ENCODE measurements around the gene ZNF23. TPM values are rescaled to one million over a fixed set of nuclear protein-coding genes. Genes with fewer than 3 reads are reported as not detected.

The ZNF23 gene
- total RNA-seq, 1 experiment from 2014 or later: 9.6 TPM

DNA sequence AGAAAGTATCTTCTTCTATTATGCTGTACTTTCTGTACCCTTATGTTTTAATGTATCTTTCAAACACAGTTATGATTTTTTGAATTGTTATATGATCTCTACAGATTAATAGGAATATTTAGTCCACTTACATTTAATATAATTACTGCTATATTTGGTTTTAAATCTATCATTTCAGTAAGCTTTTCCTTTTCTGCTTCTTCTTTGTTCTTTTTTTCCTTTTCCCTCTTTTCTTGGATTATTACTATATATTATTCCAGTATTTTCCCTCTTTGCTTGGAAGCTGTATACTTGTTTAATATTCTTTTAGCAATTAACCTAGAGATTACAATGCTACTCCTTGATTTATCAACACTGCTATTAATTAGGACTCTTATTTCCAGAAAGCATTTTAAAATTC lies 33.7 kb downstream of the ZNF23 start:
- Histone ChIP-seq H3K23ac (ENCODE audit: insufficient read length, low read depth, low read length) (no peak overlapping the region), H2BK20ac (ENCODE audit: low read depth, low read length, poor library complexity, severe bottlenecking) (no peak overlapping the region), H3T11ph (ENCODE audit: low read length) (no peak overlapping the region), H3K79me2 (ENCODE audit: insufficient read depth, low read length) (no peaks in the 10 kb centered on the region), H4K8ac (replicated peaks; ENCODE audit: insufficient read length, low read depth, low read length) (no peak overlapping the region), H2AK5ac (ENCODE audit: insufficient read length, low read length) (no peak overlapping the region), H3K9ac (ENCODE audit: extremely low read depth, insufficient read length, low read length) (no peak overlapping the region), H3K4ac (ENCODE audit: low read depth, low read length) (no peak overlapping the region), H3K27ac (ENCODE audit: insufficient read length, low read depth, low read length) (no peak overlapping the region), H3K4me1 (ENCODE audit: insufficient read depth, low read length) (no peaks in the 10 kb centered on the region), H3K56ac (ENCODE audit: insufficient read length, low read depth, low read length) (no peak overlapping the region), H3K23me2 (ENCODE audit: insufficient read length, low read depth, low read length, poor library complexity, severe bottlenecking) (no peaks in the 10 kb centered on the region), H3K79me1 (ENCODE audit: insufficient read depth, low read depth, low read length, poor library complexity, severe bottlenecking) (no peaks in the 10 kb centered on the region), H4K20me1 (ENCODE audit: control insufficient read depth, insufficient read depth, insufficient read length) (no peaks in the 10 kb centered on the region), H3K4me2 (ENCODE audit: insufficient read depth, insufficient read length, low read length) (no peak overlapping the region), H3K18ac (ENCODE audit: insufficient read length, low read depth, low read length) (no peak overlapping the region), H2BK120ac (ENCODE audit: low read depth, low read length, poor library complexity, severe bottlenecking) (no peak overlapping the region), H2BK5ac (ENCODE audit: insufficient read length, low read length) (no peak overlapping the region), H2AFZ (ENCODE audit: low read length) (no peak overlapping the region), H2BK12ac (ENCODE audit: insufficient read length, low read depth, low read length) (no peak overlapping the region), H4K91ac (ENCODE audit: insufficient read length, low read depth, low read length) (no peak overlapping the region), H2BK15ac (ENCODE audit: low read depth, low read length) (no peak overlapping the region), H3K9me3 (ENCODE audit: control insufficient read depth, low read depth, low read length) (no peaks in the 10 kb centered on the region), H3K27me3 (ENCODE audit: insufficient read depth, low read length) (no peaks in the 10 kb centered on the region), H4K5ac (ENCODE audit: insufficient read length, low read depth, low read length) (no peak overlapping the region), H3K14ac (ENCODE audit: insufficient read depth, low read length) (no peak overlapping the region)
- H3K4me1 Mint-ChIP-seq: peaks cover 15 to 19% of the 10 kb centered on the region in 2 experiments
- H3K36me3 Mint-ChIP-seq (ENCODE audit: insufficient read depth in 1 of 3, low read depth in 3 of 3): peaks cover 0 to 2% (median 0%) of the 10 kb centered on the region in 3 experiments; a peak in 1 of 7 replicates
- H3K27ac Mint-ChIP-seq: no peak overlapping the region
- no peak overlapping the region for H3K4me3 Mint-ChIP-seq
- H3K9me3 Mint-ChIP-seq: peaks cover 0 to 4% of the 10 kb centered on the region in 2 experiments; a peak in 2 of 5 replicates
- DNase-seq: no peak
- no peak for TF ChIP-seq CTCF (conservative IDR thresholded peaks at IDR 0.05)
- peaks cover 57% of the 10 kb centered on the region for H3K27me3 Mint-ChIP-seq (ENCODE audit: low read depth)
